DND-41 (cell line): Measurements from ENCODE around the gene CDC25C.
A peak's percentile ranks its signal among the peaks of the same experiment; 100 is the strongest.

Experiments
- ATAC-seq: fragments of 200-7000 bp; cut with Tn5 transposase; 3 replicates; pipeline ENCODE4 v1.9.1; 2021; ENCODE audit warnings: low read depth; ENCODE audit not compliant: insufficient read depth
- DNase-seq: peaks from one replicate; pipeline ENCODE4 v3.0.0-alpha.2; 2020
- H2AFZ ChIP-seq: 2 replicates; pipeline ENCODE4 v1.6.0; 2012; ENCODE audit warnings: low read depth, low read length
- H3K27ac ChIP-seq: 2 replicates; pipeline ENCODE4 v1.5.1; 2012; ENCODE audit warnings: low read length, inconsistent platforms
- H3K27me3 ChIP-seq: fragments of 200-600 bp; sonication (generic); 2 replicates; pipeline ENCODE4 v1.6.0; 2012; ENCODE audit warnings: low read length, mild to moderate bottlenecking, inconsistent platforms; ENCODE audit not compliant: insufficient read depth, poor library complexity
- H3K36me3 ChIP-seq: 2 replicates; pipeline ENCODE4 v1.5.1; 2012; ENCODE audit warnings: low read length, inconsistent platforms; ENCODE audit not compliant: insufficient read depth
- H3K4me1 ChIP-seq: 2 replicates; pipeline ENCODE4 v1.5.1; 2012; ENCODE audit warnings: mild to moderate bottlenecking, low read length; ENCODE audit not compliant: insufficient read depth
- H3K4me2 ChIP-seq: 2 replicates; pipeline ENCODE4 v1.6.0; 2012; ENCODE audit warnings: mild to moderate bottlenecking, moderate library complexity, low read length, inconsistent platforms; ENCODE audit not compliant: insufficient read depth
- H3K4me3 ChIP-seq, 2 experiments: fragments of 200-600 bp in 1 of 2; shearing (Covaris generic) in 1 of 2; 2 replicates each; pipeline ENCODE4 v1.5.1; 2012 to 2016; ENCODE audit warnings: inconsistent platforms in 2 of 2, low read length in 2 of 2, mild to moderate bottlenecking in 2 of 2, low read depth in 1 of 2, moderate library complexity in 1 of 2
- H3K79me2 ChIP-seq: 2 replicates; pipeline ENCODE4 v1.6.0; 2012; ENCODE audit warnings: low read length, inconsistent platforms; ENCODE audit not compliant: insufficient read depth
- H3K9ac ChIP-seq: 2 replicates; pipeline ENCODE4 v1.6.0; 2012; ENCODE audit warnings: low read depth, mild to moderate bottlenecking, inconsistent platforms, low read length, moderate library complexity
- H3K9me3 ChIP-seq: 2 replicates; pipeline ENCODE4 v1.5.1; 2012; ENCODE audit warnings: low read length, moderate library complexity, mild to moderate bottlenecking, inconsistent platforms; ENCODE audit not compliant: insufficient read depth, severe bottlenecking
- H4K20me1 ChIP-seq: 2 replicates; pipeline ENCODE4 v1.6.0; 2012; ENCODE audit warnings: low read length; ENCODE audit not compliant: insufficient read depth
- CTCF ChIP-seq: IDR thresholded peaks from 2 replicates; pipeline ENCODE4 v1.5.1; 2012; ENCODE audit warnings: borderline replicate concordance, low read length, moderate library complexity, mild to moderate bottlenecking; ENCODE audit not compliant: poor library complexity, severe bottlenecking; ENCODE audit errors: extremely low read depth
- EZH2 ChIP-seq: IDR thresholded peaks from 3 replicates; pipeline ENCODE4 v1.6.1; 2012; ENCODE audit warnings: borderline replicate concordance, low read depth, mild to moderate bottlenecking, moderate library complexity, low read length, inconsistent platforms; ENCODE audit not compliant: severe bottlenecking

The CDC25C gene

GRCh38 chr5:138274189-138274853 lies 57.3 kb downstream of the CDC25C start, which contains the start of gene GFRA3:
Gene GFRA3, minus strand, starts transcription at chr5:138274621. Its CDS starts 197 bp downstream, at chr5:138274424.
- peak within 1 kb of the TSS; percentile 37; the same call in 1 of the 2 replicates for H3K9ac ChIP-seq
- H3K4me3 ChIP-seq, result peak within 1 kb of the TSS in 1 of 2 experiments; percentile 50; a peak in 2 of 4 replicates

GRCh38 chr5:138273834-138274188 lies 57.8 kb downstream of the CDC25C start:
- peak overlapping the region in 1 of 2 experiments; percentile 50; a peak in 2 of 4 replicates for H3K4me3 ChIP-seq
- peaks cover 13% of the 10 kb centered on the region for H3K4me1 ChIP-seq
- no peak for TF ChIP-seq EZH2
- TF ChIP-seq CTCF, result no peak
- H4K20me1 ChIP-seq, result no peaks in the 10 kb centered on the region
- 0 out of 2 replicates have a peak overlapping the region, but pooled peaks have one; percentile 26 for H2AFZ ChIP-seq
- DNase-seq, result no peak
- no peak overlapping the region for H3K27ac ChIP-seq
- no peak; the same call in 2 of the 3 replicates for ATAC-seq
- H3K79me2 ChIP-seq, result no peaks in the 10 kb centered on the region
- H3K4me2 ChIP-seq, result peak overlapping the region; percentile 66
- no peaks in the 10 kb centered on the region for H3K9me3 ChIP-seq
- no peaks in the 10 kb centered on the region for H3K36me3 ChIP-seq
- peak overlapping the region; percentile 37; the same call in 1 of the 2 replicates for H3K9ac ChIP-seq
- peaks cover 28% of the 10 kb centered on the region for H3K27me3 ChIP-seq

More at GRCh38 chr5:138274189-138274853, 57.3 kb downstream of the CDC25C start, which contains the start of gene GFRA3:
- H3K27me3 ChIP-seq, result peaks cover 28% of the 10 kb centered on the region
- peak within 1 kb of the TSS; percentile 66 for H3K4me2 ChIP-seq
- no peak for TF ChIP-seq CTCF
- TF ChIP-seq EZH2, result no peak
- H3K36me3 ChIP-seq, result no peaks in the 10 kb centered on the region
- H4K20me1 ChIP-seq, result no peaks in the 10 kb centered on the region
- no peaks in the 10 kb centered on the region for H3K9me3 ChIP-seq
- no peak within 1 kb of the TSS for H3K27ac ChIP-seq
- peaks cover 13% of the 10 kb centered on the region for H3K4me1 ChIP-seq
- ATAC-seq, result peak; percentile 77
- peak; percentile 30 for DNase-seq
- H3K79me2 ChIP-seq, result no peaks in the 10 kb centered on the region
- peak within 1 kb of the TSS; percentile 51 for H2AFZ ChIP-seq

GRCh38 chr5:138272681-138273080 lies 58.9 kb downstream of the CDC25C start:
- no peaks in the 10 kb centered on the region for H3K9me3 ChIP-seq
- H2AFZ ChIP-seq, result no peak overlapping the region
- H3K36me3 ChIP-seq, result no peaks in the 10 kb centered on the region
- H3K27me3 ChIP-seq, result peaks cover 28% of the 10 kb centered on the region
- TF ChIP-seq CTCF, result no peak
- no peak for TF ChIP-seq EZH2
- no peak overlapping the region for H3K9ac ChIP-seq
- no peak overlapping the region for H3K4me2 ChIP-seq
- DNase-seq, result no peak
- ATAC-seq, result no peak
- no peak overlapping the region for H3K4me3 ChIP-seq
- H4K20me1 ChIP-seq, result no peaks in the 10 kb centered on the region
- peaks cover 13% of the 10 kb centered on the region for H3K4me1 ChIP-seq
- H3K27ac ChIP-seq, result no peak overlapping the region
- no peaks in the 10 kb centered on the region for H3K79me2 ChIP-seq
